GM18505 (cell line): Measurements from ENCODE around the gene GNAL.

Source experiments
- ATAC-seq: cut with Tn5 transposase; IDR thresholded peaks from one replicate; pipeline ENCODE4 v1.9.1; 2021; ENCODE audit not compliant: unreplicated experiment
- POLR2A ChIP-seq: IDR thresholded peaks from 4 replicates; pipeline ENCODE4 v1.6.1; 2011; ENCODE audit warnings: borderline replicate concordance; ENCODE audit not compliant: insufficient read depth, insufficient read length; ENCODE audit errors: extremely low read depth

The GNAL gene

GRCh38 chr18:11719621-11720020 is 30.6 kb downstream of the GNAL start:
- ATAC-seq, result no peak
- no peak for TF ChIP-seq POLR2A

DNA sequence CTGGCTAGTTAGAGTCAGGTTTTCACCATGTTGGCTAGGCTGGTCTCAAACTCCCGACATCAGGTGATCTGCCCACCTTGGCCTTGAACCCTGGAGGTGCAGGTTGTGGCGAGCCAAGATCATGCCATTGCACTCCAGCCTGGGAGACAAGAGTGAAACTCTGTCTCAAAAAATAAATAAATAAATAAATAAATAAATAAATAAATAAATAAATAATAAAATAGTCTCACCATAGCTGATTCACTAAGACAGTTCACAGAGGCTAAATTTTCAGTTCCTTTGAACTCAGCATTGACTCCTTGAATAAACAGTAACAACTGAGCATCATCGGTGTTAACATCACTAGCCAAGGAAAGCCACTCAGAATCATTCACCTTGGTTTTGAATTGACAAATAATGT is 32.7 kb downstream of the GNAL start:
- TF ChIP-seq POLR2A, result no peak
- no peak for ATAC-seq

DNA sequence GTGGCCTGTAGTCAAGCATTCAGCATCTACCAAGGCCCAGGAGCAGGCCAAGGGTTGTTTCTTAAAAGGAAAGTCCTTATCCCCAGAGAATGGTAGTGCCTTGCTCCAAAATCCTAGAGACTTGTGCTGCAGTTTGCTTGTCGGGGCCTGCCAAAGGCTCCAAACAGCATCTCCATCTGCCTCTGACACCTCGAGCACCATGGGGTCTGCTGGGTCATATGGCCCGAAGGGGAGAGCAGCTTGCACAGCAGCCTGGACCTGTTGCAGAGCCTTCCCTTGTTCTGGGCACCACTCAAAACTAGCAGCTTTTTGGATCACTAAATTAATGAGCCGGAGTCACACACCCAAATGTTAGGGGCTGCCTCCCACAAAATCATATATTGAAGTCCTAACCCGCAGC is 35.7 kb downstream of the GNAL start:
- no peak for ATAC-seq
- no peak for TF ChIP-seq POLR2A

DNA sequence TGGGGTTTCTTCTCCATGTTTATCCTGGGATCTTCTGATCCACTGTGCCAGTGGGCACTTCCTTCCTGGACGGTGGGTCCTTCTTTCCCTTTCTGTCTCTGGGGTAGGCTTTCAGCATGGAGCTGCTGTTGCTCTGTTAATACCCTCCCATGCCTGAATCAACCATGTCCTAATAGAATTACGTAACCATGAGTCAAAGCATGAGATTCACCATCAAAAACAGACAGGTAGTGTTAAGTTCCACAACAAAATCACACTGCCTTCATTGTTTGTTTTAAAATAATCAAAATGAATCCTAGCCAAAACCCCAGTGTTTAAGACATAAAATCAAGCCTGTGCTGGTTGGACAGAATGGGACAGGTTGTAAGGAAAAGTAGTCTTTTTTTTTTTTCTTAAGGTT is 37.5 kb downstream of the GNAL start:
- TF ChIP-seq POLR2A, result no peak
- no peak for ATAC-seq

DNA sequence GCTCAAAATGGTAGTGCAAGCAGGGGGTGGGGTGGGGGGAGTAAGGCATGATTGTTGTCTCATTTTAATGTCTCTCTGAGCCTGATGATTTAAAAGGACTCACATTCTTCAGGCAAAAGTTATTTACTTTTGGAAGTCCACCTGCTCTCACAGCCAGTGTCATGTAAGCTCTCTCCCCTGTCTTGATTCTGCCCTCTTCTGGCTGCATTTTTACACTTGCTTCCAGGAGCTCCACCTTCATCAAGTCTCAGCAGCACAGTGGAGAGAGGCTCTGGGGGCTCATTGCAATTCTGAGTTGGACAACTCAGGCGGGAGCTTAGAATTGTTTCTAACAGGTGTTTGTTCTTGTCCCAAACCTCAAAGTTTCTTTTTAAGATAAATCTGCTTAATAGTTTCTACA is 39.2 kb downstream of the GNAL start:
- TF ChIP-seq POLR2A, result no peak
- ATAC-seq, result no peak

DNA sequence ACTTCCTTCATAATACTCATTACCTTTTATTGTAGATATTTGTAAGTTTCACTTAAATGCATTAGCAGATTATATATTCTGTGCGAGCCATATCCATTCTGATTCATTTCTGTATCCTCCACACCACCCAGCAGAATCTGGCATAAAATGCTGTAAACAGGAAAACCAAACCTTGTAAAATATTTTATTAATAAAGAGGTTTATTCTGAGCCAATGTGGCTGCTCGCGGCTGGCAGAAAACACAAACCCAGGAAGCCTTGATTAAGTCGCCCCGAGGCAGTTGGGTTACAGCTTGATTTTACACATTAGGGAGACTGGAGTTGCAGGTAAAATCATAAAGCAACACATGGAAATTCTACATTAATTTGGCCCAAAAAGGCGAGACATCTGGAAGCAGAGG is 40.5 kb downstream of the GNAL start:
- TF ChIP-seq POLR2A, result no peak
- no peak for ATAC-seq

- no peak for ATAC-seq
- TF ChIP-seq POLR2A, result no peak
Measured at GRCh38 chr18:11733031-11733430, 44.0 kb downstream of the GNAL start.

DNA sequence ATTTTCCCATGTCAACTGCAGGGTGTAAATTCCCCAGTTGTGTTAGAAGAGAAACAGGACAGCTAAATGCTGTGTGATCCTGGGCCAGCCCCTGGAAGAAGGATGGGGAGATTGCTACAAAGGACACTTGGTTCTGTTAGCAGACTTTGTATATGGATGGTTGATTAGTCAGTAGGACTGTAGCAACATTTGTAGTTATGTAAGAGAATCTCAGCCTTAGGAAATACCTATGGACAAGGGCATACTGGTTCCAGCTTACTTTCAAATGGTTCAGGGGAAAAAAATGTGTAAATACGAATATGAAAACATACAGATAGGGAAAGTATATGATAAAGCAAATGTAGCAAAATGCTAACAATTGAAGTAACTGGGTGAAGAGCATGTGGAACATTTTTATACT is 47.6 kb downstream of the GNAL start:
- TF ChIP-seq POLR2A, result no peak
- ATAC-seq, result no peak

GRCh38 chr18:11739893-11740292 is 50.8 kb downstream of the GNAL start:
- TF ChIP-seq POLR2A, result no peak

DNA sequence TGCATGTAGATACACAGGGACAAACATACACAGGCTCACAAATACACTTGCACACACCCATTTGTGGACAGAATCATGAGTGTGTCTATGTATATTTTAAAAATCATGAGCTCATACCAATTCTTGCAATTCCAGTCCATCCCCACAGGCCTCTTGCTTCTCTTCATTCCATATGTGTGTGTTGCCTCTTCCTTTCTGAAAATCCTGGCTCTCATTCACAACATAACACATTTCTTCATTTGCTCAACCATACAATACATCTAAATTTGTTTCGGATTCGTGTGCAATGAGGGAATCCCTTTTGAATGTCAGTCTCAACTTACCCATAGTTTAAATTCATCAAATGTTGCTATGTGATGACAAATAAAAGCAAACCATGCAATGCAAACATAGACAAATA is 51.4 kb downstream of the GNAL start:
- no peak for ATAC-seq
- TF ChIP-seq POLR2A, result no peak

More at GRCh38 chr18:11739893-11740292, 50.8 kb downstream of the GNAL start:
- no peak for ATAC-seq

DNA sequence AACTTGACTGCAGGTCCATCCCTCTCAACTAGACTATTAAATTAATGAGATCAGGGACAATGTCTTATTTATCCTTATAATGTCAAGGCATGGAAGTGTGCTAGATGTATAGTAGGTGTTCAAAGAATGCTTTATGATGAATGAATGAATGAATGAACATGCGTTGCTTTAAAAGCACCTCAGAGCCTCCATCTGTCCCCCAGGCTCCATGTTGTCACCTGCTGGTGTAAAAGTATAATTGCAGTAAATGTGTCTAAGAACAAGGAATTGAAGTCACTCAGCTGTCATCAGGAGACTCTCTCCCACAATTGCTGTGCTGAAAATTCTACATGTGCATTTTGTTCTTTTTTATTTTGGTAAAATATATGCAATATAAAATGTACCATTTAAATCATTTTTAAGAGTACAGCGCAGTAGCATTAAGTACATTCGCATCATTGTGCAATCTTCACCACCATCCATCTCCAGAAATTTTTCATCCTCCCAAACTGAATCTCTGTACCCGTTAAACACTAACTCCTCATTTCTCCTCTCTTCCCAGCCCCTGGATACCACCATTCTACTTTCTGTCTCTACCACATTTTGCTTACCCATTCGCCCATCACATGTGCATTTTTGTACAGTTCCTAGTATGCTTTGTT is 52.6 kb downstream of the GNAL start:
- no peak for ATAC-seq
- no peak for TF ChIP-seq POLR2A

DNA sequence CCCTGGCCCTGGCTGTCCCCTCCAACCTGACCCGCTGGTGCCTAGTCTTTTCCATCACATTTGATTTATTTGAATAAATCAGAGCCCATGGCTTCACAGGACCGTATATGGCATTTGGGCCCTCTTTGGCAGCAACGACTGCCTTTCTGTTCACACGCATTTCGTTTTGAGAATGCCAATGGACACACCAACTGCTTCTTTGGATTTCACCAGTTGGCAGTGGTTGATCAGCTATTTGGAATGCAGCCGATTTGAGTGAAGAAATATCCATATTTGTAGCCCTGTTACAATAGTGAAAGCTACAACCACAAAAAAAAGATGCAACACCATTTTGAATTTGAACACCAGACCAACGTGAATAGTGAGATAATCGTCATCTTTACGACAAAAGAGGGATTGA is 56.5 kb downstream of the GNAL start:
- ATAC-seq, result no peak
- no peak for TF ChIP-seq POLR2A

DNA sequence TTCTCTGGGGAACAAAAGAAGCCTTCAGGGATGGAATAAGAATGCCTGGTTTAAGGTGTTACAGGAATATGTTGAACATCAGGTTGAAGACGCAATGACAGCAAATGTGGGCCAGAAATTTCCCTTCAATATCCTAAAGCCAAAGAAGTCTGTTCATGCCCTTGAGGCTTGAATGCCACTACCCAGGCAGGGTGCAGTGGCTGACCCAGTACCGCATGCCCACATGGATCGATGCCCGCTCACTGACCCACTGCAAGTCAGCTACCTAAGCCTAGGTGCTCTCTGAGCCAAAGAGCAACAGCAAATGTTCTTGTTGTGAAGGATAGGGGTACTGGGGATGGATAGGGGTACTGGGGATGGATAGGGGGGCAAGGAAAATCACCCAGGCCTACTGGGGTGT is 58.2 kb downstream of the GNAL start:
- TF ChIP-seq POLR2A, result no peak
- ATAC-seq, result no peak

DNA sequence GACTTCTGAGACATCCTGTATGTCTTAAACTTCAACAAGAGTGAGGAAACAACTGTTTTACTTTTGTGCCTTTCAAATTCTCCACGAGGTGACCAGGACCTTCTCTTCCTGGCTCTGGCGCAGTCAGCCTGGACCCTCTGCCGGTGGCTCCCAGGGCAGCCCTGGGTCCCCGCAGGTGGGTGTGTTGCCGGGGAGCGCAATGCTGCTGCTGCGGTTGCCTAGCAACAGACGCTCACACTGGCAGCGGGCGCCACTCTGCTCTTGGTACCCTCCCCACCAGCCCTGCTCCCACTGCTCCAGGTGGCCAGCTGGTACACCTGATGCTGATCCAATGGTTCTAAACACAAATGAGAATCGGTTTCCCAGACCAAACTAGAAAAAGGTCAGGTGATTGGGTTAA is 58.7 kb downstream of the GNAL start:
- no peak for ATAC-seq
- TF ChIP-seq POLR2A, result no peak

DNA sequence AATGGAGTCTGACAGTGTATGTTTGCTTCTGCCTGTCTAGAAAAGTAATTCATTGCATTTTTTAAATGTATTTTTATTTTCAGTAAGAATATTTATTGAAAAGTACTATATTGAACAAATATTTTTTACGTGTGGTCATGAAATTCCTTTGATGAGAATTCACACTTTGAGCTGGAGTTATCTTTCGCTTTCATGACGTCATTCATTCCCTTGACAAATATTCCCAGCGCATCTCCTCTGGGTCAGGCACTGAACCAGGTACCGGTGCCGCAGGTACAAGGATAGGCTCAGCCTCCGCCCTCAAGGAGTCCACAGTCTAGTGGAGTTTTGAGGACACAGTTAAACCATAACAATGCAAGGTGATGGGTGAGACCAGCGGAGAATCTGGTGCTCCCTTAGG is 60.2 kb downstream of the GNAL start:
- no peak for TF ChIP-seq POLR2A
- ATAC-seq, result no peak
